Suprapubic skin (tissue), 4 donors: Measurements from ENCODE around the gene CENPX. TPM values are rescaled to one million over a fixed set of nuclear protein-coding genes. Genes with fewer than 3 reads are reported as not detected.
A peak's percentile ranks its signal among the peaks of the same experiment; 100 is the strongest.

Experiments
- DNase-seq, 2 donors: peaks; one replicate each; pipeline ENCODE4 v3.0.0-alpha.2; 2019; ENCODE audit warnings: low spot score in 2 of 2
- H3K27ac ChIP-seq: fragments of 200-600 bp; sonication (generic); one replicate; pipeline ENCODE4 v1.5.1; 2019
- H3K27me3 ChIP-seq: fragments of 200-600 bp; sonication (generic); one replicate; pipeline ENCODE4 v1.5.1; 2019
- H3K36me3 ChIP-seq: fragments of 200-600 bp; sonication (generic); one replicate; pipeline ENCODE4 v1.5.1; 2019
- H3K4me1 ChIP-seq: fragments of 200-600 bp; sonication (generic); one replicate; pipeline ENCODE4 v1.5.1; 2019
- H3K4me3 ChIP-seq: fragments of 200-600 bp; sonication (generic); one replicate; pipeline ENCODE4 v1.5.1; 2019; ENCODE audit warnings: mild to moderate bottlenecking
- H3K9me3 ChIP-seq: fragments of 200-600 bp; sonication (generic); one replicate; pipeline ENCODE4 v1.5.1; 2019
- EP300 ChIP-seq: sonication (generic); formaldehyde crosslinking; IDR thresholded peaks from one replicate; pipeline ENCODE4 v1.6.1; 2017; ENCODE audit warnings: antibody characterized with exemption
- POLR2A ChIP-seq, 2 donors: fragments of 450-650 bp; IDR thresholded peaks; one replicate each; pipeline ENCODE4 v1.6.1; 2017; ENCODE audit warnings: antibody characterized with exemption in 2 of 2, mild to moderate bottlenecking in 2 of 2, moderate library complexity in 2 of 2
- POLR2AphosphoS5 ChIP-seq, 3 donors: sonication (generic); formaldehyde crosslinking; IDR thresholded peaks; one replicate each; pipeline ENCODE4 v1.6.1; 2017; ENCODE audit warnings: antibody characterized with exemption in 3 of 3
- WGBS: methylation state at CpG from one replicate; pipeline ENCODE4 v1.1.5; 2018; 5-methylcytosine and 5-hydroxymethylcytosine counted together
- total RNA-seq, 4 donors: library from RNA; depleted of rRNA; stranded (reverse); fragments of >200 nt; gene quantifications; one replicate each; pipeline ENCODE4 v1.1.0, GENCODE V29; 2016
- TF ChIP-seq, protein P1 (sequence below), 2 donors: fragments of 200-600 bp in 1 of 2; fragments of 450-650 bp in 1 of 2; sonication (generic) in 1 of 2; IDR thresholded peaks; one replicate each; pipeline ENCODE4 v1.5.1; 2016 to 2019; ENCODE audit warnings: antibody characterized with exemption in 2 of 2, mild to moderate bottlenecking in 1 of 2, moderate library complexity in 1 of 2

The CENPX gene
- total RNA-seq = 10 to 100 TPM; 75.8 to 81.6 (median 76.8) TPM

GRCh38 chr17:82022310-82022980 is at the start of gene CENPX:
CENPX (minus strand) TSS chr17:82022878; CDS start chr17:82022861, 17 bp downstream.
- peaks cover 3% of the 10 kb centered on the region for H3K36me3 ChIP-seq
- peak within 1 kb of the TSS; percentile 80 for H3K27ac ChIP-seq
- 0% methylated on average over 13 of the region's 64 CpGs for WGBS
- no peaks in the 10 kb centered on the region for H3K9me3 ChIP-seq
- DNase-seq = no peak
- no peaks in the 10 kb centered on the region for H3K27me3 ChIP-seq
- TF ChIP-seq POLR2A (IDR thresholded peaks at IDR 0.05) (no peak), EP300 (no peak), POLR2AphosphoS5 (IDR thresholded peaks at IDR 0.05) (peak in 1 of 3 donors; percentile 53)
- TF ChIP-seq, protein P1, sequence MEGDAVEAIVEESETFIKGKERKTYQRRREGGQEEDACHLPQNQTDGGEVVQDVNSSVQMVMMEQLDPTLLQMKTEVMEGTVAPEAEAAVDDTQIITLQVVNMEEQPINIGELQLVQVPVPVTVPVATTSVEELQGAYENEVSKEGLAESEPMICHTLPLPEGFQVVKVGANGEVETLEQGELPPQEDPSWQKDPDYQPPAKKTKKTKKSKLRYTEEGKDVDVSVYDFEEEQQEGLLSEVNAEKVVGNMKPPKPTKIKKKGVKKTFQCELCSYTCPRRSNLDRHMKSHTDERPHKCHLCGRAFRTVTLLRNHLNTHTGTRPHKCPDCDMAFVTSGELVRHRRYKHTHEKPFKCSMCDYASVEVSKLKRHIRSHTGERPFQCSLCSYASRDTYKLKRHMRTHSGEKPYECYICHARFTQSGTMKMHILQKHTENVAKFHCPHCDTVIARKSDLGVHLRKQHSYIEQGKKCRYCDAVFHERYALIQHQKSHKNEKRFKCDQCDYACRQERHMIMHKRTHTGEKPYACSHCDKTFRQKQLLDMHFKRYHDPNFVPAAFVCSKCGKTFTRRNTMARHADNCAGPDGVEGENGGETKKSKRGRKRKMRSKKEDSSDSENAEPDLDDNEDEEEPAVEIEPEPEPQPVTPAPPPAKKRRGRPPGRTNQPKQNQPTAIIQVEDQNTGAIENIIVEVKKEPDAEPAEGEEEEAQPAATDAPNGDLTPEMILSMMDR (IDR thresholded peaks at IDR 0.05) = no peak
- peak within 1 kb of the TSS; percentile 84 for H3K4me3 ChIP-seq
- peaks cover 32% of the 10 kb centered on the region for H3K4me1 ChIP-seq

GRCh38 chr17:82070611-82071010 is 47.9 kb upstream of the CENPX start:
- DNase-seq = no peak
- no peak overlapping the region for H3K4me3 ChIP-seq
- H3K36me3 ChIP-seq = no peaks in the 10 kb centered on the region
- TF ChIP-seq EP300 = no peak
- no peaks in the 10 kb centered on the region for H3K27me3 ChIP-seq
- no peak overlapping the region for H3K27ac ChIP-seq
- no peaks in the 10 kb centered on the region for H3K9me3 ChIP-seq
- peaks cover 9% of the 10 kb centered on the region for H3K4me1 ChIP-seq

- peak within 1 kb of the TSS; percentile 96 for H3K4me3 ChIP-seq
These were observed 43.1 kb upstream of the CENPX start, which contains the start of gene DUS1L for GRCh38 chr17:82065638-82066303. DUS1L (minus strand) TSS chr17:82065804; CDS start chr17:82065059, 745 bp downstream.

DNA sequence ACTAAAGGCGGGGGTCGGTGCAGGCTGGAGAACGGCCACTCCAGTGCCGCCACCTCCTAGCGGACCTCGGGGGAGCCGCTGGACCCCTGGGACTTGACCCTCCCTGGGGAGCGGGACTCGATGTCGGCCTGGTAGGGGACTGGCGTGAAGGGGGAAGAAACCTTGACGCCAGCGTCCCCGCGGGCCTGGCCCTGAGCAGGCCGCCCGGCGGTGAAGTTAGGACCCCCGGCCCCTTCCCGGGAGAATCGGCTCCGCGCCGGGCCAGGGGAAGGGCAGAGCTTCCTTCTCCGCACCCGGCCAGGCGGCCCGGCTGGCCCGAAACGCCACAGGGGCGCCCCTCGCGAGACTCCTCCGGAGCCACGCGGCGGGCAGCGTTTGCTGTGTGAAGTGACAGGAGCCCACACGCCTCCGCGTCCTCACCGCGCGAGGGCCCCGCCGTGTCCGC is 42.5 kb upstream of the CENPX start:
- Histone ChIP-seq H3K9me3 (no peaks in the 10 kb centered on the region), H3K4me1 (peaks cover 38% of the 10 kb centered on the region), H3K27me3 (no peaks in the 10 kb centered on the region), H3K27ac (peak overlapping the region; percentile 85), H3K36me3 (peaks cover 37% of the 10 kb centered on the region), H3K4me3 (peak overlapping the region; percentile 96)
- WGBS = 0% methylated on average over 12 of the region's 47 CpGs
- DNase-seq = no peak
- TF ChIP-seq POLR2A (IDR thresholded peaks at IDR 0.05) (no peak), EP300 (no peak), POLR2AphosphoS5 (IDR thresholded peaks at IDR 0.05) (no peak)
- TF ChIP-seq, protein P1 (IDR thresholded peaks at IDR 0.05) = no peak

More at GRCh38 chr17:82065638-82066303, 43.1 kb upstream of the CENPX start, which contains the start of gene DUS1L:
- peaks cover 32% of the 10 kb centered on the region for H3K36me3 ChIP-seq
- DNase-seq = no peak
- no peaks in the 10 kb centered on the region for H3K9me3 ChIP-seq
- H3K27ac ChIP-seq = peak within 1 kb of the TSS; percentile 85
- peaks cover 38% of the 10 kb centered on the region for H3K4me1 ChIP-seq
- no peaks in the 10 kb centered on the region for H3K27me3 ChIP-seq
- 37% methylated on average over 15 of the region's 88 CpGs for WGBS
- TF ChIP-seq POLR2AphosphoS5 (IDR thresholded peaks at IDR 0.05) (peak in 2 of 3 donors; percentile 26 to 88), POLR2A (IDR thresholded peaks at IDR 0.05) (peak in 1 of 2 donors; percentile 50)
- TF ChIP-seq, protein P1 (IDR thresholded peaks at IDR 0.05) = no peak

GRCh38 chr17:82064433-82065192 is 41.9 kb upstream of the CENPX start:
- H3K4me1 ChIP-seq = peaks cover 38% of the 10 kb centered on the region
- DNase-seq = no peak
- TF ChIP-seq POLR2A (IDR thresholded peaks at IDR 0.05) = no peak
- TF ChIP-seq POLR2AphosphoS5 (IDR thresholded peaks at IDR 0.05) = no peak
- TF ChIP-seq, protein P1 (IDR thresholded peaks at IDR 0.05) = no peak
- TF ChIP-seq EP300 = no peak
- peaks cover 43% of the 10 kb centered on the region for H3K36me3 ChIP-seq
- peak overlapping the region; percentile 96 for H3K4me3 ChIP-seq
- WGBS = 12% methylated on average over 7 of the region's 36 CpGs
- no peaks in the 10 kb centered on the region for H3K9me3 ChIP-seq
- no peaks in the 10 kb centered on the region for H3K27me3 ChIP-seq
- peak overlapping the region; percentile 85 for H3K27ac ChIP-seq
